Cerebellar nuclear complex (tissue), 1 donor: Measurements from ENCODE around the gene TRERF1.
"Not testable (repeated sequence)": the region's sequence is repeated elsewhere in the genome, so short reads cannot be mapped to it uniquely, and the experiment has no call there.

Source experiments
- DNase-seq, 2 experiments: peaks; one replicate each; lab custom pipeline; 2025; lab: John Stamatoyannopoulos, UW

The TRERF1 gene

GRCh38 chr6:42217519-42218367 lies 234.0 kb downstream of the TRERF1 start, which contains the start of gene MRPS10:
Gene MRPS10, minus strand, starts transcription at chr6:42217861. Its CDS starts 12 bp downstream, at chr6:42217849.
- DNase-seq = peak; percentile 52 to 83

DNA sequence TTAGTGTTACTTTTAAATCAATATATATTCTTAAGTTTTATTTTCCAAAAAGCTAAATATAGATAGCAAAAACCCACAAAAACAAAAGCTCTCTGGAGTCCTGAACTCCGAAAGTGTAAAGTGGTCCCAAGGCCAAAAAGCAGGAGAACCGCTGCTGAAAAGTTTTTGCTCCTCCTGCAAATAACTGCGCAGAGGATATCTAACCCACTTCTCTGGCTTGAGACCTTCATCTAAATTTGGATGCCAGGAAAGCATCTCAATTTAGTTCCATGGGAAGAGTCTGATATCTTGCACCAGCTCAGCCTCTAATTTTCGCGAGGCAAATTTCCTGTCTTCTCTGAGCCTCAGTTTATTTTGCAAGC lies 234.6 kb downstream of the TRERF1 start:
- DNase-seq = no peak

DNA sequence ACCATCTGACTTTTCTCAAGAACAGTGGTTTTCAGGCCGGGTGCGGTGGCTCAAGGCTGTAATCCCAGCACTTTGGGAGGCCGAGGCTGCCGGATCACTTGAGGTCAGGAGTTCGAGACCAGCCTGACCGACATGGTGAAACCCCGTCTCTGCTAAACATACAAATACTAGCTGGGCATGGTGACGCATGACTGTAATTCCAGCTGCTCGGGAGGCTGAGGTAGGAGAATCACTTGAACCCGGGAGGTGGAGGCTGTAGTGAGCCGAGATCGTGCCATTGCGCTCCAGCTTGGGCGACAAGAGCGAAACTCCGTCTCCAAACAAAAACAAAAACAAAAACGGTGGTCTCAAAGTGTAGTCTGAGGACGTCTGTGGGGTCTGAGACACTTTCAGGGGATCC lies 235.2 kb downstream of the TRERF1 start:
- not testable (repeated sequence) for DNase-seq

GRCh38 chr6:42212442-42212841 lies 239.3 kb downstream of the TRERF1 start:
- no peak for DNase-seq

DNA sequence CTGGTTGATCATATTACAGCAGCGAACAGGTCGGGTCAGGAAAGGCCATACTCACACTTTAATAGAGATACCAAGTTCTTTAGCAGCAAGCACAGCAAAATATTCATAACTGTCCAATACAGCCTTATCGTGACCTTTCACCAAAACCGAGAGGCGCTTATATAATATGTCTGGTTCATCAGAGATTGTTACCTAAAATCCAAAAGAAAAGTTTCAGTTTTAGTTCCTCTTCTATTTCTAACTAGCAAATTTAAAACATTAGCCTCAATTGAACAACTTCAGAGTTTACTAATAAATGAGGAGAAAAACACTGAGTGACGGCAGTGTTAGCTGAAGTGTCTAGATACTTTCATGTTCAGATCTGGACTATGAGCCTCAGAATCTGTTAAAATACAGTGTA lies 240.0 kb downstream of the TRERF1 start:
- no peak for DNase-seq

- no peak for DNase-seq
Observed at GRCh38 chr6:42210551-42210950, 241.2 kb downstream of the TRERF1 start.

- not testable (repeated sequence) for DNase-seq
Observed at GRCh38 chr6:42207559-42207958, 244.2 kb downstream of the TRERF1 start.

DNA sequence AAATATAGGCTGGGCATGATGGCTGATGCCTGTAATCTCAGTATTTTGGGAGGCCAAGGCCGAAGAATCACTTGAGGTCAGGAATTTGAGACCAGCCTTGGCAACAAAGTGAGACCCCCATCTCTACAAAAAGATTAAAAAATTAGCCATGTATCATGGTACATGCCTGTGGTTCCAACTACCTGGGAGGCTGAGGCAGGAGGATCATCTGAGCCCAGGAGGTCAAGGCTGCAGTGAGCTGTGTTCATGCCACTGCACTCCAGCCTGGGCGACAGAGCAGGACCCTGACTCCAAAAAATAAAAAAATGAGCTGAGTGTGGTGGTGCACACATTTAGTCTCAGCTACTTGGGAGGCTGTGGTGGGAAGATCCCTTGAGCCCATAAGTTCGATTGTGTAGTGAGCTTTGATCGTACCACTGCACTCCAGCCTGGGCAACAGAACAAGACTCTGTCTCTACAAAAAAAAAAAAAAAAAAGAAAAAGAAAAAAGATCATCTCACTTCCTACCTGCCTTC lies 246.9 kb downstream of the TRERF1 start:
- DNase-seq = no peak

DNA sequence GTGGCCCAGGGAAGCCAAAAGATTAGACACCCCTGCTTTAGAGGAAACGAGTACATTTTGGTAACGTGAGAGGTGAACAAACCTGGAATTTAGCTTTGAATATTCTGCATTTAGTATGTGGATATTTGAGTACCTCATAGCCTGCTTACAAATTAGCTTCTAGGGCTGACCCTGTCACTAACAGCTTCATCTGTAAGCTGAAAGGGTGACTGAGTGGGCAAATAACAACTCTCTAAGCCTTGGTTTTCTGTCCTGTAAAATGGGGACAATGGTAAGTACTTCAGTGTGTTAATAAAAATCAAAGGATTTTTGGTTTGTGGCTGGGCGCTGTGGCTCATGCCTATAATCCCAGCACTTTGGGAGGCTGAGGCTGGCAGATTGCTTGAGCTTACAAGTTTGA lies 248.5 kb downstream of the TRERF1 start:
- DNase-seq = no peak

GRCh38 chr6:42202131-42202915 lies 249.4 kb downstream of the TRERF1 start:
- not testable (repeated sequence) for DNase-seq

- no peak for DNase-seq
Observed at GRCh38 chr6:42201382-42201781, 250.3 kb downstream of the TRERF1 start.

GRCh38 chr6:42200035-42200434 lies 251.7 kb downstream of the TRERF1 start:
- DNase-seq = no peak

- DNase-seq = no peak
Observed at GRCh38 chr6:42199106-42199981, 252.4 kb downstream of the TRERF1 start.

- DNase-seq = no peak
Observed at GRCh38 chr6:42197555-42198362, 254.0 kb downstream of the TRERF1 start.

- no peak for DNase-seq
Observed at GRCh38 chr6:42195415-42195814, 256.3 kb downstream of the TRERF1 start.

DNA sequence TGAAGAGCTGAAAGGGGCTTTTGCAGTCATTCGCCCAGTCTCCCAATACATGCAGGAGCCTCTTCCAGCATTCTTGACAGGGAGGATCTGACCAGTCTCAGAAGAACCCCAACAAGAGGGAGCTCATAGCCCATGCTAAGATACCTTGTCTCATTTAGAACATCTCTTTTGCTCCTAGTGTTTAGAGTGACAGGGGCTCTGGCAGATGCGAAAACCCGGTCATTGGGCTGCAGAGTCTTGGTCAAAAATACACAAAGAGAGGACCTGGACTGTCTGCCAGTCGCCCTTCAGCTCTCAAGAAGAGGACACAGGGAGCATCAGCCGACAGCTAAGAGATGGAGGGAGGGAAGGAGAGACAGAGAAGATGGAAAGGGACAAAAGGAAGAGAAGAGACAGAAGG lies 257.7 kb downstream of the TRERF1 start:
- no peak for DNase-seq

- no peak for DNase-seq
Observed at GRCh38 chr6:42193491-42193894, 258.2 kb downstream of the TRERF1 start.

GRCh38 chr6:42192385-42192784 lies 259.3 kb downstream of the TRERF1 start:
- not testable (repeated sequence) for DNase-seq

DNA sequence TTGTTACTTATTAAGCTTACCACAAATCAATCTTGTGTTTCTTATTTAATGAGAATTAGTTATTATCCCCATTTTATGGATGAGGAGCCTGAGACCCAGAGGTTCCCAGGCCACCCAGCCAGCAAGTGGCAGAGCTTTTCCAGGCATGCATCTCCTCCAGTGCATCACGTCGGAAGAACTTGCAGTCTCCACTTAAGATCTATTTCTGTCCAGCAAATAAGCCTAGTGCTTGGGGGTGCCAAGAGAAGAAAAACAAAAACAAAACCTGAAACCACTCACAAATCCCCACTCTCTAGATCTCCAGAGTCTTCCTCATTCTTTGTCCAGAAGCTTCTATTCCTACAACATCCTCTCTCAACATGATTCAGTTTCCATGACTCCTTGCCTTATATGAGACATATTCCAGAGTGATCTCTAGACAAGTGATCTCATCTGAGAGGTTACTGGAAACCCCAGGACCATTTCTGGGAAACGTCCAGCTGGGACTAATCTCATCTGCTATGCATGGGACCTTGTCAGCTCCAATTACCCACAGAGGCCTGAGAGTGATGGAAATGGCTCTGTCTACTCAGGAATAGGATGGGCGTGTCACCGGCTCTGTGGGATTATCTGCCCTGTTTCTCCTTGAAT lies 261.1 kb downstream of the TRERF1 start:
- no peak for DNase-seq

GRCh38 chr6:42188406-42188805 lies 263.3 kb downstream of the TRERF1 start:
- no peak for DNase-seq

GRCh38 chr6:42185597-42185996 lies 266.1 kb downstream of the TRERF1 start:
- DNase-seq = no peak
